GM13977 (cell line): Measurements from ENCODE around the gene HDAC5.

Source experiments
- DNase-seq: peaks from one replicate; pipeline ENCODE4 v3.0.0; 2012; ENCODE audit warnings: low spot score
- CTCF ChIP-seq: IDR thresholded peaks from 2 replicates; pipeline ENCODE4 v1.5.1; 2012; ENCODE audit warnings: mild to moderate bottlenecking, control low read depth; ENCODE audit not compliant: insufficient read depth; ENCODE audit errors: extremely low read depth, missing control alignments
- in situ Hi-C: fragments of 300-500 bp; cut with MboI; formaldehyde crosslinking; loops from one replicate; pipeline ENCODE4 v1.12.0; 2022; ENCODE audit warnings: low sequenced_read_pairs, low pct_unique_long_range_greater_than_20kb, mixed read lengths, inconsistent platforms; ENCODE audit not compliant: unreplicated experiment

HDAC5 gene

GRCh38 chr17:44113382-44113781 is 10.1 kb downstream of the HDAC5 start:
- in situ Hi-C loops, result no loop called here
- no peak for DNase-seq
- no peak for TF ChIP-seq CTCF

GRCh38 chr17:44112284-44113280 is 10.9 kb downstream of the HDAC5 start:
- DNase-seq, result no peak
- in situ Hi-C loops, result no loop called here

GRCh38 chr17:44111777-44112176 is 11.7 kb downstream of the HDAC5 start:
- in situ Hi-C loops, result no loop called here
- DNase-seq, result no peak
- TF ChIP-seq CTCF, result no peak

More at GRCh38 chr17:44112284-44113280, 10.9 kb downstream of the HDAC5 start:
- no peak for TF ChIP-seq CTCF

- in situ Hi-C loops, result no loop called here
- TF ChIP-seq CTCF, result no peak
- peak; percentile 83 for DNase-seq
These were observed 12.4 kb downstream of the HDAC5 start for GRCh38 chr17:44110823-44111633.

- in situ Hi-C loops, result no loop called here
These were observed 13.3 kb downstream of the HDAC5 start for GRCh38 chr17:44110011-44110686.

More at GRCh38 chr17:44110011-44110686, 13.3 kb downstream of the HDAC5 start:
- TF ChIP-seq CTCF, result no peak
- no peak for DNase-seq
